ENCODE measurements around the gene RFTN1.
"Not testable (repeated sequence)": the region's sequence is repeated elsewhere in the genome, so short reads cannot be mapped to it uniquely, and the experiment has no call there.

RFTN1 gene

GRCh38 chr3:16506884-16507577, 6.5 kb downstream of the RFTN1 start:
- DNase-seq (ENCODE audit: low spot score) = no peak

GRCh38 chr3:16506451-16506850, 7.0 kb downstream of the RFTN1 start:
- no peak for DNase-seq (ENCODE audit: low spot score)

- no peak for DNase-seq (ENCODE audit: low spot score)
Observed at GRCh38 chr3:16504692-16505091, 8.8 kb downstream of the RFTN1 start.

GRCh38 chr3:16504242-16504641, 9.3 kb downstream of the RFTN1 start:
- DNase-seq (ENCODE audit: low spot score) = no peak

- DNase-seq (ENCODE audit: low spot score) = no peak
Observed at GRCh38 chr3:16503191-16503776, 10.2 kb downstream of the RFTN1 start.

- no peak for DNase-seq (ENCODE audit: low spot score)
Observed at GRCh38 chr3:16502347-16502908, 11.1 kb downstream of the RFTN1 start.

- no peak for DNase-seq (ENCODE audit: low spot score)
Observed at GRCh38 chr3:16501376-16501775, 12.1 kb downstream of the RFTN1 start.

GRCh38 chr3:16500911-16501310, 12.6 kb downstream of the RFTN1 start:
- DNase-seq (ENCODE audit: low spot score) = no peak

- no peak for DNase-seq (ENCODE audit: low spot score)
Observed at GRCh38 chr3:16500093-16500492, 13.4 kb downstream of the RFTN1 start.

- no peak for DNase-seq (ENCODE audit: low spot score)
Observed at GRCh38 chr3:16499351-16499750, 14.1 kb downstream of the RFTN1 start.

- no peak for DNase-seq (ENCODE audit: low spot score)
Observed at GRCh38 chr3:16498130-16498890, 15.2 kb downstream of the RFTN1 start.

- DNase-seq (ENCODE audit: low spot score) = no peak
Observed at GRCh38 chr3:16496408-16497222, 16.9 kb downstream of the RFTN1 start.

- no peak for DNase-seq (ENCODE audit: low spot score)
Observed at GRCh38 chr3:16496008-16496407, 17.5 kb downstream of the RFTN1 start.

- DNase-seq (ENCODE audit: low spot score) = no peak
Observed at GRCh38 chr3:16494814-16495431, 18.6 kb downstream of the RFTN1 start.

- DNase-seq (ENCODE audit: low spot score) = no peak
Observed at GRCh38 chr3:16494094-16494493, 19.4 kb downstream of the RFTN1 start.

- no peak for DNase-seq (ENCODE audit: low spot score)
Observed at GRCh38 chr3:16490062-16490619, 23.4 kb downstream of the RFTN1 start.

GRCh38 chr3:16489326-16490061, 24.0 kb downstream of the RFTN1 start:
- not testable (repeated sequence) for DNase-seq (ENCODE audit: low spot score)

- no peak for DNase-seq (ENCODE audit: low spot score)
Observed at GRCh38 chr3:16488637-16489036, 24.9 kb downstream of the RFTN1 start.

GRCh38 chr3:16487511-16488175, 25.9 kb downstream of the RFTN1 start:
- no peak for DNase-seq (ENCODE audit: low spot score)

- no peak for DNase-seq (ENCODE audit: low spot score)
Observed at GRCh38 chr3:16486951-16487480, 26.5 kb downstream of the RFTN1 start.
